GM18498 (cell line): ENCODE results near the gene VPS9D1.
A peak's percentile ranks its signal among the peaks of the same experiment; 100 is the strongest.
"Not testable (repeated sequence)": the region's sequence is repeated elsewhere in the genome, so short reads cannot be mapped to it uniquely, and the experiment has no call there.

Source experiments
- ATAC-seq: cut with Tn5 transposase; IDR thresholded peaks from one replicate; pipeline ENCODE4 v1.9.1; 2021; ENCODE audit warnings: mild to moderate bottlenecking, moderate library complexity; ENCODE audit not compliant: unreplicated experiment

VPS9D1 gene

GRCh38 chr16:89668790-89669158 lies 51.9 kb downstream of the VPS9D1 start:
- ATAC-seq, result no peak

- ATAC-seq, result no peak
Measured at GRCh38 chr16:89667633-89668032, 53.1 kb downstream of the VPS9D1 start.

- ATAC-seq, result not testable (repeated sequence)
Measured at GRCh38 chr16:89667000-89667399, 53.7 kb downstream of the VPS9D1 start.

GRCh38 chr16:89664238-89664637 lies 56.5 kb downstream of the VPS9D1 start:
- not testable (repeated sequence) for ATAC-seq

GRCh38 chr16:89661215-89661614 lies 59.5 kb downstream of the VPS9D1 start:
- ATAC-seq, result no peak

- ATAC-seq, result no peak
Measured at GRCh38 chr16:89660146-89660545, 60.6 kb downstream of the VPS9D1 start.

GRCh38 chr16:89658221-89658879 lies 62.3 kb downstream of the VPS9D1 start:
- no peak for ATAC-seq

- ATAC-seq, result peak; percentile 90
Measured at GRCh38 chr16:89657442-89658220, 63.1 kb downstream of the VPS9D1 start, which contains the start of the genes CHMP1A and SPATA33. Gene CHMP1A, minus strand, starts transcription at chr16:89657708. Its CDS starts 120 bp downstream, at chr16:89657588. Gene SPATA33, plus strand, starts transcription at chr16:89657836. Its CDS starts 76 bp downstream, at chr16:89657912.
